GM18519 (cell line): ENCODE data around the gene GRID1.
"Not testable (repeated sequence)": the region's sequence is repeated elsewhere in the genome, so short reads cannot be mapped to it uniquely, and the experiment has no call there.

Experiments used
- ATAC-seq: cut with Tn5 transposase; IDR thresholded peaks from one replicate; pipeline ENCODE4 v1.9.1; 2021; ENCODE audit warnings: mild to moderate bottlenecking, moderate library complexity; ENCODE audit not compliant: unreplicated experiment, low FRiP score

Gene GRID1

GRCh38 chr10:85993840-85994507 is 372.6 kb downstream of the GRID1 start:
- no peak for ATAC-seq

- no peak for ATAC-seq
These were observed 373.5 kb downstream of the GRID1 start for GRCh38 chr10:85993140-85993539.

GRCh38 chr10:85992324-85992723 is 374.3 kb downstream of the GRID1 start:
- no peak for ATAC-seq

- no peak for ATAC-seq
These were observed 379.8 kb downstream of the GRID1 start for GRCh38 chr10:85986777-85987176.

GRCh38 chr10:85983051-85983450 is 383.5 kb downstream of the GRID1 start:
- no peak for ATAC-seq

- no peak for ATAC-seq
These were observed 387.0 kb downstream of the GRID1 start for GRCh38 chr10:85979598-85979997.

- no peak for ATAC-seq
These were observed 387.8 kb downstream of the GRID1 start for GRCh38 chr10:85978566-85979358.

GRCh38 chr10:85977642-85978041 is 389.0 kb downstream of the GRID1 start:
- no peak for ATAC-seq

GRCh38 chr10:85976267-85976793 is 390.3 kb downstream of the GRID1 start:
- ATAC-seq, result no peak

GRCh38 chr10:85971494-85971893 is 395.1 kb downstream of the GRID1 start:
- no peak for ATAC-seq

GRCh38 chr10:85967594-85967993 is 399.0 kb downstream of the GRID1 start:
- peak; percentile 89 for ATAC-seq

GRCh38 chr10:85961479-85962067 is 405.0 kb downstream of the GRID1 start:
- ATAC-seq, result no peak

GRCh38 chr10:85961073-85961472 is 405.5 kb downstream of the GRID1 start:
- ATAC-seq, result no peak

- ATAC-seq, result no peak
These were observed 407.4 kb downstream of the GRID1 start for GRCh38 chr10:85959239-85959638.

- ATAC-seq, result no peak
These were observed 415.7 kb downstream of the GRID1 start for GRCh38 chr10:85950921-85951320.

- ATAC-seq, result peak; percentile 84
These were observed 419.8 kb downstream of the GRID1 start for GRCh38 chr10:85946713-85947326.

GRCh38 chr10:85936161-85936560 is 430.4 kb downstream of the GRID1 start:
- no peak for ATAC-seq

- ATAC-seq, result no peak
These were observed 432.0 kb downstream of the GRID1 start for GRCh38 chr10:85934586-85934985.

GRCh38 chr10:85929993-85930392 is 436.6 kb downstream of the GRID1 start:
- ATAC-seq, result not testable (repeated sequence)

GRCh38 chr10:85927952-85928665 is 438.5 kb downstream of the GRID1 start:
- no peak for ATAC-seq
